CD8-positive, alpha-beta memory T cell (primary cell): ENCODE data around the gene CD68. TPM values are rescaled to one million over a fixed set of nuclear protein-coding genes. Genes with fewer than 3 reads are reported as not detected.

ENCODE experiments used
- CTCF ChIA-PET: fragments of 350-600 bp; sonication (Branson Sonifier 250); formaldehyde crosslinking; loops from one replicate; lab custom pipeline; 2021; ENCODE audit warnings: antibody characterized with exemption; lab: Charles Lee
- POLR2A ChIA-PET: fragments of 350-600 bp; sonication (Branson Sonifier 250); formaldehyde crosslinking; loops from one replicate; lab custom pipeline; 2021; ENCODE audit warnings: antibody characterized with exemption; lab: Charles Lee
- DNase-seq, 5 donors: peaks; one replicate each; pipeline versions ENCODE4 v3.0.0 to v3.0.0-alpha.2; 2020 to 2022; ENCODE audit warnings: mixed read lengths in 1 of 5
- H3K27ac ChIP-seq: one replicate; pipeline ENCODE4 v1.7.0; 2013; ENCODE audit warnings: low read depth, mild to moderate bottlenecking, low read length, moderate library complexity
- H3K27me3 ChIP-seq: 2 replicates; pipeline ENCODE4 v1.7.0; 2013; ENCODE audit warnings: low read length, mild to moderate bottlenecking; ENCODE audit not compliant: insufficient read depth, poor library complexity, severe bottlenecking
- H3K36me3 ChIP-seq: 2 replicates; pipeline ENCODE4 v1.7.0; 2013; ENCODE audit warnings: mild to moderate bottlenecking, low read length, moderate library complexity; ENCODE audit not compliant: insufficient read depth
- H3K4me1 ChIP-seq: 2 replicates; pipeline ENCODE4 v1.7.0; 2013; ENCODE audit warnings: mild to moderate bottlenecking, low read length, moderate library complexity; ENCODE audit not compliant: insufficient read depth
- H3K4me3 ChIP-seq: 2 replicates; pipeline ENCODE4 v1.7.0; 2013; ENCODE audit warnings: mild to moderate bottlenecking, low read length
- H3K9me3 ChIP-seq: 2 replicates; pipeline ENCODE4 v1.7.0; 2013; ENCODE audit warnings: mild to moderate bottlenecking, low read length
- H3K27ac Mint-ChIP-seq, 8 donors: one replicate each; pipeline ENCODE4 v1.8.0; 2020 to 2021; ENCODE audit warnings: mixed read lengths in 8 of 8, mild to moderate bottlenecking in 6 of 8, inconsistent platforms in 3 of 8, moderate library complexity in 3 of 8
- H3K27me3 Mint-ChIP-seq, 2 donors: one replicate each; pipeline ENCODE4 v1.8.0; 2020 to 2021; ENCODE audit warnings: mixed read lengths in 2 of 2, mild to moderate bottlenecking in 1 of 2, moderate library complexity in 1 of 2
- H3K36me3 Mint-ChIP-seq, 3 donors: one replicate each; pipeline ENCODE4 v1.8.0; 2020 to 2021; ENCODE audit warnings: mixed read lengths in 3 of 3, inconsistent platforms in 1 of 3, mild to moderate bottlenecking in 1 of 3
- H3K4me1 Mint-ChIP-seq, 3 donors: one replicate each; pipeline ENCODE4 v1.8.0; 2020 to 2021; ENCODE audit warnings: mixed read lengths in 3 of 3, inconsistent platforms in 1 of 3, mild to moderate bottlenecking in 1 of 3
- H3K4me3 Mint-ChIP-seq, 7 donors: one replicate each; pipeline ENCODE4 v1.8.0; 2020 to 2021; ENCODE audit warnings: mixed read lengths in 7 of 7, mild to moderate bottlenecking in 6 of 7, moderate library complexity in 4 of 7, inconsistent platforms in 2 of 7
- H3K9me3 Mint-ChIP-seq, 5 donors: one replicate each; pipeline ENCODE4 v1.8.0; 2020 to 2022; ENCODE audit warnings: mixed read lengths in 5 of 5, mild to moderate bottlenecking in 3 of 5, moderate library complexity in 2 of 5, inconsistent platforms in 1 of 5
- polyA plus RNA-seq: library from polyadenylated mRNA; unstranded; fragments of 300-500 nt; fragmentation: Illumina TruSeq; gene quantifications from one replicate; pipeline ENCODE4 v1.2.3, GENCODE V29; 2021
- total RNA-seq, 2 experiments: library from RNA; stranded (reverse); gene quantifications; one replicate each; pipeline ENCODE4 v1.2.3, GENCODE V29; 2021

CD68 gene
- total and polyA plus RNA-seq, 3 experiments from 2014 or later, result 1.2 to 12.7 (median 11.1) TPM

- Histone ChIP-seq H3K4me1 (peaks cover 45% of the 10 kb centered on the region), H3K9me3 (no peaks in the 10 kb centered on the region), H3K4me3 (peak within 1 kb of the TSS; percentile 90), H3K36me3 (no peaks in the 10 kb centered on the region), H3K27me3 (no peaks in the 10 kb centered on the region), H3K27ac (peak within 1 kb of the TSS; percentile 45)
- Mint-ChIP-seq H3K27ac (peak within 1 kb of the TSS; percentile 76 to 97 (median 93)), H3K36me3 (peaks cover 0 to 16% (median 2%) of the 10 kb centered on the region in 3 donors), H3K4me1 (peaks cover 38 to 51% (median 46%) of the 10 kb centered on the region in 3 donors), H3K4me3 (peak within 1 kb of the TSS; percentile 84 to 94 (median 89)), H3K27me3 (peaks cover 0 to 4% of the 10 kb centered on the region in 2 donors), H3K9me3 (no peaks in the 10 kb centered on the region)
- peak; percentile 43 to 75 (median 45) for DNase-seq
- ChIA-PET POLR2A (interaction anchor here (1.4 kb wide), 2 partner anchors 12 to 139 kb away, joined by 3 to 4 read pairs; partner anchors contain the start of gene TP53), CTCF (interaction anchor here (7.6 kb wide), 1 partner anchor 12 kb away, joined by 42 read pairs; the partner anchor contains the start of gene SENP3)
Observed at GRCh38 chr17:7548585-7549400, 30.6 kb upstream of the CD68 start, which contains the start of gene TNFSF12. TSS of gene TNFSF12 (plus strand) at chr17:7549058. CDS start at chr17:7549154, 96 bp downstream.

- Histone ChIP-seq H3K4me3 (peak overlapping the region; percentile 90), H3K9me3 (no peaks in the 10 kb centered on the region), H3K27me3 (no peaks in the 10 kb centered on the region), H3K27ac (peak overlapping the region; percentile 38), H3K36me3 (no peaks in the 10 kb centered on the region), H3K4me1 (peaks cover 48% of the 10 kb centered on the region)
- peak overlapping the region; percentile 77 to 90 (median 88) for H3K4me3 Mint-ChIP-seq
- H3K36me3 Mint-ChIP-seq, result peaks cover 0 to 18% (median 2%) of the 10 kb centered on the region in 3 donors
- CTCF ChIA-PET, result interaction anchor here (7.6 kb wide), 1 partner anchor 11 kb away, joined by 42 read pairs; the partner anchor contains the start of gene SENP3
- DNase-seq, result peak; percentile 12 to 59 (median 27)
- POLR2A ChIA-PET, result interaction anchor here (1.4 kb wide), 2 partner anchors 11 to 138 kb away, joined by 3 to 4 read pairs; partner anchors contain the start of gene TP53
- H3K9me3 Mint-ChIP-seq, result no peaks in the 10 kb centered on the region
- H3K27me3 Mint-ChIP-seq, result peaks cover 0 to 2% of the 10 kb centered on the region in 2 donors
- H3K4me1 Mint-ChIP-seq, result peaks cover 41 to 55% (median 50%) of the 10 kb centered on the region in 3 donors
- peak overlapping the region; percentile 76 to 97 (median 89) for H3K27ac Mint-ChIP-seq
Observed at GRCh38 chr17:7549401-7550055, 29.9 kb upstream of the CD68 start.

GRCh38 chr17:7550344-7550743, 29.1 kb upstream of the CD68 start:
- Mint-ChIP-seq H3K4me3 (peak overlapping the region; percentile 77 to 90 (median 88)), H3K36me3 (peaks cover 0 to 19% (median 4%) of the 10 kb centered on the region in 3 donors), H3K4me1 (peaks cover 43 to 59% (median 52%) of the 10 kb centered on the region in 3 donors), H3K27ac (peak overlapping the region in 6 of 8 donors; percentile 60 to 97 (median 84)), H3K9me3 (no peaks in the 10 kb centered on the region), H3K27me3 (peaks cover 0 to 2% of the 10 kb centered on the region in 2 donors)
- H3K27ac ChIP-seq, result peak overlapping the region; percentile 38
- ChIA-PET CTCF (interaction anchor here (7.6 kb wide), 1 partner anchor 10 kb away, joined by 42 read pairs; the partner anchor contains the start of gene SENP3), POLR2A (interaction anchor here (1.4 kb wide), 1 partner anchor 10 kb away, joined by 4 read pairs; no protein-coding TSS in a partner anchor)
- H3K4me3 ChIP-seq, result no peak overlapping the region
- no peaks in the 10 kb centered on the region for H3K27me3 ChIP-seq
- no peaks in the 10 kb centered on the region for H3K36me3 ChIP-seq
- peaks cover 51% of the 10 kb centered on the region for H3K4me1 ChIP-seq
- H3K9me3 ChIP-seq, result no peaks in the 10 kb centered on the region
- DNase-seq, result no peak

- Mint-ChIP-seq H3K4me3 (peak overlapping the region in 4 of 7 donors; percentile 33 to 77 (median 48)), H3K36me3 (peaks cover 0 to 23% (median 4%) of the 10 kb centered on the region in 3 donors), H3K4me1 (peaks cover 47 to 63% (median 57%) of the 10 kb centered on the region in 3 donors), H3K27ac (peak overlapping the region; percentile 53 to 96 (median 73)), H3K27me3 (peaks cover 0 to 2% of the 10 kb centered on the region in 2 donors), H3K9me3 (no peaks in the 10 kb centered on the region)
- no peak for DNase-seq
- POLR2A ChIA-PET, result interaction anchor here (0.6 kb wide), 1 partner anchor 46 kb away, joined by 3 read pairs; no protein-coding TSS in a partner anchor
- H3K4me3 ChIP-seq, result no peak overlapping the region
- H3K9me3 ChIP-seq, result no peaks in the 10 kb centered on the region
- peaks cover 54% of the 10 kb centered on the region for H3K4me1 ChIP-seq
- H3K36me3 ChIP-seq, result no peaks in the 10 kb centered on the region
- no peak overlapping the region for H3K27ac ChIP-seq
- no peaks in the 10 kb centered on the region for H3K27me3 ChIP-seq
- CTCF ChIA-PET, result interaction anchor here (1.8 to 7.6 kb wide), 2 partner anchors 9 to 37 kb away, joined by 4 to 42 read pairs; partner anchors contain the start of gene SENP3
Observed at GRCh38 chr17:7551396-7551795, 28.0 kb upstream of the CD68 start.

GRCh38 chr17:7552621-7553051, 26.8 kb upstream of the CD68 start:
- Histone ChIP-seq H3K9me3 (no peaks in the 10 kb centered on the region), H3K27ac (no peak overlapping the region), H3K36me3 (no peaks in the 10 kb centered on the region), H3K4me3 (no peak overlapping the region), H3K27me3 (no peaks in the 10 kb centered on the region), H3K4me1 (peaks cover 52% of the 10 kb centered on the region)
- ChIA-PET CTCF (interaction anchor here (0.6 to 7.6 kb wide), 3 partner anchors 8 to 96 kb away, joined by 3 to 42 read pairs (median 4); partner anchors contain the start of gene SENP3), POLR2A (interaction anchor here (0.5 to 0.7 kb wide), 6 partner anchors 21 to 208 kb away, joined by 3 to 10 read pairs (median 4); partner anchors contain the start of gene SAT2)
- Mint-ChIP-seq H3K9me3 (no peaks in the 10 kb centered on the region), H3K27me3 (no peaks in the 10 kb centered on the region), H3K4me3 (peak overlapping the region; percentile 21 to 81 (median 62)), H3K36me3 (peaks cover 0 to 26% (median 4%) of the 10 kb centered on the region in 3 donors), H3K4me1 (peaks cover 49 to 63% (median 60%) of the 10 kb centered on the region in 3 donors), H3K27ac (peak overlapping the region; percentile 77 to 96 (median 90))
- peak in 2 of 5 donors; percentile 53 to 75 for DNase-seq

- H3K4me1 ChIP-seq, result peaks cover 51% of the 10 kb centered on the region
- Mint-ChIP-seq H3K4me1 (peaks cover 44 to 59% (median 56%) of the 10 kb centered on the region in 3 donors), H3K27me3 (no peaks in the 10 kb centered on the region), H3K36me3 (peaks cover 0 to 26% (median 4%) of the 10 kb centered on the region in 3 donors), H3K27ac (peak overlapping the region; percentile 51 to 92 (median 88)), H3K4me3 (peak overlapping the region in 4 of 7 donors; percentile 7 to 81 (median 40)), H3K9me3 (no peaks in the 10 kb centered on the region)
- DNase-seq, result peak in 1 of 5 donors; percentile 6
- H3K36me3 ChIP-seq, result no peaks in the 10 kb centered on the region
- H3K9me3 ChIP-seq, result no peaks in the 10 kb centered on the region
- CTCF ChIA-PET, result interaction anchor here (0.6 to 1.8 kb wide), 2 partner anchors 39 to 96 kb away, joined by 3 read pairs; no protein-coding TSS in a partner anchor
- peak overlapping the region; percentile 27 for H3K4me3 ChIP-seq
- H3K27me3 ChIP-seq, result no peaks in the 10 kb centered on the region
- no peak overlapping the region for H3K27ac ChIP-seq
- POLR2A ChIA-PET, result interaction anchor here (0.6 kb wide), 2 partner anchors 74 to 209 kb away, joined by 10 read pairs; partner anchors contain the start of gene SAT2
Observed at GRCh38 chr17:7553356-7553755, 26.1 kb upstream of the CD68 start.
